ENCODE data around the gene LY6G6D.

The LY6G6D gene

DNA sequence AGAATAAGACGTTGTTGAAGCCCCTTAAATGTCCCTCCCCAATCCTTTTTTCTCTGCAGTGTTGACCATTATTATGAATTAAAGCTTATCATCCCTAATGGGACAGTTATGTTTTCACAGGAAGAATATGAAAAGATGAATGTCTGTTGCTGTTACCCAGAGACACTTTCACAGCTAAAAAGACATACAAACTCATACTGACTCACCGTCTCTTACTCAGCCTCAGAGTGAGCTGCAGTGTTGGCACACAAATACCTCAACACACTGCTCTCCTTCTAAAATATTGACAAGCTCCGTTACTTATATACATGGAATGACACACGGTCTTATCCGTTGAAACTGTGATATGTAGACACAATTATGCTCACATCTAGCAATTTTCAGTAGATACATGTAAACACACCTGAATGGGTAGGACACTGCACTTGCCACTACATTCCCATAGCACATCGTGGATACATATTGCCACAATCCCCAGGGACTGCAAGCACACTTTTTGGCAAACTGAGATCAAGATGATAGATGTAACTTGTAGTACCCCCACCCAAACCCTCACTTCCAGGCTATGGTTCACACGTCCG, 37.7 kb downstream of the LY6G6D start:
- DNase-seq (ENCODE audit: low read depth), result no peak
- TF ChIP-seq, protein P1, sequence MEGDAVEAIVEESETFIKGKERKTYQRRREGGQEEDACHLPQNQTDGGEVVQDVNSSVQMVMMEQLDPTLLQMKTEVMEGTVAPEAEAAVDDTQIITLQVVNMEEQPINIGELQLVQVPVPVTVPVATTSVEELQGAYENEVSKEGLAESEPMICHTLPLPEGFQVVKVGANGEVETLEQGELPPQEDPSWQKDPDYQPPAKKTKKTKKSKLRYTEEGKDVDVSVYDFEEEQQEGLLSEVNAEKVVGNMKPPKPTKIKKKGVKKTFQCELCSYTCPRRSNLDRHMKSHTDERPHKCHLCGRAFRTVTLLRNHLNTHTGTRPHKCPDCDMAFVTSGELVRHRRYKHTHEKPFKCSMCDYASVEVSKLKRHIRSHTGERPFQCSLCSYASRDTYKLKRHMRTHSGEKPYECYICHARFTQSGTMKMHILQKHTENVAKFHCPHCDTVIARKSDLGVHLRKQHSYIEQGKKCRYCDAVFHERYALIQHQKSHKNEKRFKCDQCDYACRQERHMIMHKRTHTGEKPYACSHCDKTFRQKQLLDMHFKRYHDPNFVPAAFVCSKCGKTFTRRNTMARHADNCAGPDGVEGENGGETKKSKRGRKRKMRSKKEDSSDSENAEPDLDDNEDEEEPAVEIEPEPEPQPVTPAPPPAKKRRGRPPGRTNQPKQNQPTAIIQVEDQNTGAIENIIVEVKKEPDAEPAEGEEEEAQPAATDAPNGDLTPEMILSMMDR (IDR thresholded peaks at IDR 0.05; ENCODE audit: control insufficient read depth, extremely low read depth, insufficient read depth), result no peak

DNA sequence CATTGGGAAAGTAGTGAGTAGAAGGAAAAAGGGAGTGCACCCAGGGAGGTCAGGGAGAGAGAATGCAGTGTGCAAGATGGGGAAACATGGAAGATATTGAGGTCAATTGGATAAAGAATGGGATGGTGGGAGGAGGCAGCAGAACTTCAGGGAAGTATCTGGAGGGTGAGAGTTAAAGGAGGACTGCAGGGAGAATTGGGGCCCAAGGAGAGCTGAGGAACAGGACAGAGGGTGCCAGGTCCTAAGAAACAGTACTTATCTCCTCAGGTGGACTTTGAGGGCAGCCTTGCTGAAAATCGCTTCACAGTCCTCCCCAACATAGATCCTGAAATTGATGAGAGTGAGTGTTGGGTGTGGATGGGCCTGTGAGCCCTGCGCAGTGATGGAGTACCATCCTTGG, 43.1 kb downstream of the LY6G6D start:
- no peak overlapping the region for H3K4me3 ChIP-seq (ENCODE audit: low read depth, low read length)
- no peak for DNase-seq (ENCODE audit: low read depth)
- TF ChIP-seq, protein P1 (IDR thresholded peaks at IDR 0.05; ENCODE audit: control insufficient read depth, extremely low read depth, insufficient read depth), result no peak

More for the DNA sequence above, 37.7 kb downstream of the LY6G6D start:
- H3K4me3 ChIP-seq (ENCODE audit: low read depth, low read length), result no peak overlapping the region

DNA sequence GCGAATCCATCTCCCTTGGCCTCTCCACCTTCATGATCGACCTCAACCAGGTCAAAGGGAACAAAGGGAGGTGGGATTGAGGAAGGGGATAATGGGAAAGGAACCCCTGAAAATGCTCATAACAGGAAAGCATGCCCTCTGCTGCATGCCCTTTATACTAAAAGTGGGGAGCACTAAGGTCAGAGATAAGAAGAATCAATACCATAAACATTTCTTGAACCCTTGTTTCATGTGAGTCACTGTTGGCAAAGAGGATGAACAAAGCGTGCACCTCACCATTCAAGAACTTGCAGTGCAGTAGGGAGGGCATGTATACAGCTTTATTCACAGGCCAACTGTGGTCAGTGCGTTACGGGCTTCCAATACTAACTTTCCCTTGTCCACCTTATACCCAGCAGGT, 45.6 kb downstream of the LY6G6D start:
- H3K4me3 ChIP-seq (ENCODE audit: low read depth, low read length), result no peak overlapping the region
- no peak for DNase-seq (ENCODE audit: low read depth)
- TF ChIP-seq, protein P1 (IDR thresholded peaks at IDR 0.05; ENCODE audit: control insufficient read depth, extremely low read depth, insufficient read depth), result no peak

DNA sequence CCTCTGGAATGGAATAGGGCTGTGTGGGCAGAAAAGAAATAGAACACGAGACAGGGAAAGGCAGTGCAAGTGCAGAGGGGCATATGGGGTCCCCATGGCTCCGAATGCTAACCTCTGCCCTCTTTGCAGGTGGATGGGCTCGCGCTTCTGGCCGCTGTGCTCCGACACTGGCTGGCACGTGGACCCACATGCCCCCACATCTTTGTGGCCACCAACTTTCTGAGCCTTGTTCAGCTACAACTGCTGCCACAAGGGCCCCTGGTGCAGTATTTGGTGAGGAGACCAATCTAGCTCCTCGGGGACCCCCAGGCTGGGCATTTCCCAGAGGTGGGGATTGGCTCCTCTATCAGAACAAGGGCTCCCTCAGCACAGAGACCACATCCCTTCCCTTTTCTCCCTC, 46.2 kb downstream of the LY6G6D start:
- TF ChIP-seq, protein P1 (IDR thresholded peaks at IDR 0.05; ENCODE audit: control insufficient read depth, extremely low read depth, insufficient read depth), result no peak
- no peak for DNase-seq (ENCODE audit: low read depth)
- no peak overlapping the region for H3K4me3 ChIP-seq (ENCODE audit: low read depth, low read length)

DNA sequence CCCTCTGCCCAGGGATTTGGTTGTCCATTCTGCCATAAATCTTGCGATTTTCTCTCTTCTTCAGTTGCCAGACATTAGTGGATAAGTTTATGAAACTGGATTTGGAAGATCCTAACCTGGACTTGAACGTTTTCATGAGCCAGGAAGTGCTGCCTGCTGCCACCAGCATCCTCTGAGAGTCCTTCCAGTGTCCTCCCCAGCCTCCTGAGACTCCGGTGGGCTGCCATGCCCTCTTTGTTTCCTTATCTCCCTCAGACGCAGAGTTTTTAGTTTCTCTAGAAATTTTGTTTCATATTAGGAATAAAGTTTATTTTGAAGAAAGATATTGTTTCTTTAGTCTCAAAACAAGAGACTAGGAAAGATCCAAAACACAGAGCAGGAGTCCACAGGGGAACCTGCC, 47.2 kb downstream of the LY6G6D start, which contains the start of gene SAPCD1:
SAPCD1 (plus strand) TSS at position 301 of the 400 bp plus-strand sequence. CDS start 399 bp downstream, outside the sequence.
- no peak within 1 kb of the TSS for H3K4me3 ChIP-seq (ENCODE audit: low read depth, low read length)
- TF ChIP-seq, protein P1 (IDR thresholded peaks at IDR 0.05; ENCODE audit: control insufficient read depth, extremely low read depth, insufficient read depth), result no peak
- DNase-seq (ENCODE audit: low read depth), result no peak

DNA sequence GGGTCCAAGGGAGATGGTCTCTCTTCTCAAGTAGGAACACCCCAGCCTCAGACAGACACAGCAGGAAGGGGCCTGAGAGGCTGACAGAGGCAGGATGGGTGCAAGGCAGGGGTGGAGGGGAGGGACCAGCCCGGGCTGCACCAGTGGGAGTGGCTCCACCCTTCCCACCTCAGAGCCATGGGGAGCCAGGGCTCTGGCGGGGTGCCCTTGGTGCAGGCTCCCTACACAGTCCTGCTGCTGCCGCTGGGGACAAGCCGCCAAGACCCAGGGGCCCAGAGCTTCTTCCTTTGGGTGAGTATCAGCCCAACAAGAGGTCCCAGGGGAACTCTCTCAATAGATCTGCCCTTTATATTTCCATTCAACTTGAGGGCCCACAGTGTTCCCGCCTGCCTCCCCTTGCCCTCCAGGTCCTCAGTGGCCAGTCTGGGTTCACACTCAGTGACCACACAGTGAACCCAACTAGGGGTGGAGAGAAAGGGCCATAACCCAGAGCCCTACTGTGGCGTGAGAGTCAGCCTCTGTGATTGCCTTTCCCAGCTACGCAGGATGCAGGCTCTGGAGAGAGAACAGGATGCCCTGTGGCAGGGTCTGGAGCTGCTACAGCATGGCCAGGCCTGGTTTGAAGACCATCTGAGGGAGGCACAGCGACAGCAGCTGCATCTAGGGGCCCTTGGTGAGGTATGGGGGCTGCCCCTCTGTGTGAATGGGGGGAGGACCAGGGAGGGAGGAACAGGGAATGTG, 47.9 kb downstream of the LY6G6D start:
- TF ChIP-seq, protein P1 (IDR thresholded peaks at IDR 0.05; ENCODE audit: control insufficient read depth, extremely low read depth, insufficient read depth), result no peak

More for the DNA sequence above, 47.9 kb downstream of the LY6G6D start:
- H3K4me3 ChIP-seq (ENCODE audit: low read depth, low read length), result no peak overlapping the region
- no peak for DNase-seq (ENCODE audit: low read depth)
